CD14-positive monocyte (primary cell): ENCODE data around the gene SRGAP1. TPM values are rescaled to one million over a fixed set of nuclear protein-coding genes. Genes with fewer than 3 reads are reported as not detected.
A peak's percentile ranks its signal among the peaks of the same experiment; 100 is the strongest.

Experiments
- DNase-seq, 3 donors: peaks; one replicate each; pipeline ENCODE4 v3.0.0-alpha.2; 2011 to 2022
- H2AFZ ChIP-seq: 2 replicates; pipeline ENCODE4 v1.6.0; 2012; ENCODE audit warnings: mild to moderate bottlenecking, low read depth, low read length, inconsistent platforms; ENCODE audit not compliant: insufficient read depth, poor library complexity, severe bottlenecking
- H3K27ac ChIP-seq, 2 donors: 1 replicate in 1 of 2; 2 replicates in 1 of 2; pipeline ENCODE4 v1.5.1; 2012 to 2013; ENCODE audit warnings: low read length in 2 of 2, control low read depth in 1 of 2, inconsistent platforms in 1 of 2, low read depth in 1 of 2, mild to moderate bottlenecking in 1 of 2
- H3K27me3 ChIP-seq, 2 donors: one replicate each; pipeline versions ENCODE4 v1.6.0 to v1.6.1; 2011 to 2013; ENCODE audit warnings: low read length in 2 of 2; ENCODE audit not compliant: control insufficient read depth in 2 of 2, insufficient read depth in 2 of 2
- H3K36me3 ChIP-seq, 2 donors: replicated peaks in 1 of 2; 1 replicate in 1 of 2; 2 replicates in 1 of 2; pipeline versions ENCODE4 v1.5.1 to v1.6.1; 2012 to 2013; ENCODE audit warnings: low read length in 2 of 2, control low read depth in 1 of 2, inconsistent platforms in 1 of 2, mild to moderate bottlenecking in 1 of 2; ENCODE audit not compliant: insufficient read depth in 2 of 2, control insufficient read depth in 1 of 2
- H3K4me1 ChIP-seq, 2 donors: 1 replicate in 1 of 2; 2 replicates in 1 of 2; pipeline versions ENCODE4 v1.5.1 to v1.6.1; 2012 to 2013; ENCODE audit warnings: low read length in 2 of 2, control low read depth in 1 of 2, inconsistent platforms in 1 of 2, mild to moderate bottlenecking in 1 of 2, moderate library complexity in 1 of 2; ENCODE audit not compliant: insufficient read depth in 2 of 2, control insufficient read depth in 1 of 2
- H3K4me2 ChIP-seq: replicated peaks from 2 replicates; pipeline ENCODE3; 2012; ENCODE audit warnings: low read length, moderate library complexity, mild to moderate bottlenecking; ENCODE audit not compliant: poor library complexity, severe bottlenecking; ENCODE audit errors: extremely low read depth
- H3K4me3 ChIP-seq, 3 experiments: fragments of 200-600 bp in 1 of 3; sonication (generic) in 1 of 3; replicated peaks in 1 of 3; 1 replicate in 2 of 3; 2 replicates in 1 of 3; pipeline ENCODE4 v1.5.1; 2011 to 2013; ENCODE audit warnings: low read length in 3 of 3, mild to moderate bottlenecking in 3 of 3, control low read depth in 2 of 3, low read depth in 2 of 3, inconsistent platforms in 1 of 3, moderate library complexity in 1 of 3
- H3K79me2 ChIP-seq: 2 replicates; pipeline ENCODE4 v1.6.0; 2012; ENCODE audit warnings: mild to moderate bottlenecking, control low read depth, inconsistent platforms, low read length, moderate library complexity; ENCODE audit not compliant: insufficient read depth
- H3K9ac ChIP-seq: 2 replicates; pipeline ENCODE4 v1.6.0; 2017; ENCODE audit warnings: low read length, mild to moderate bottlenecking; ENCODE audit not compliant: insufficient read depth, poor library complexity, severe bottlenecking
- H3K9me3 ChIP-seq, 2 donors: replicated peaks in 1 of 2; 1 replicate in 1 of 2; 2 replicates in 1 of 2; pipeline versions ENCODE4 v1.5.1 to v1.6.1; 2012 to 2013; ENCODE audit warnings: low read length in 2 of 2, control low read depth in 1 of 2; ENCODE audit not compliant: control insufficient read depth in 1 of 2, insufficient read depth in 1 of 2
- H4K20me1 ChIP-seq: 2 replicates; pipeline ENCODE4 v1.6.0; 2012; ENCODE audit warnings: mild to moderate bottlenecking, low read length, control low read depth, moderate library complexity; ENCODE audit not compliant: insufficient read depth
- H3K27ac Mint-ChIP-seq, 7 donors: one replicate each; pipeline ENCODE4 v1.8.0; 2020; ENCODE audit warnings: mild to moderate bottlenecking in 7 of 7, mixed read lengths in 7 of 7, moderate library complexity in 6 of 7, inconsistent platforms in 2 of 7
- H3K27me3 Mint-ChIP-seq, 3 donors: one replicate each; pipeline ENCODE4 v1.8.0; 2021 to 2022; ENCODE audit warnings: low read depth in 3 of 3, mild to moderate bottlenecking in 3 of 3, mixed read lengths in 3 of 3, moderate library complexity in 3 of 3, inconsistent platforms in 1 of 3
- H3K36me3 Mint-ChIP-seq, 2 donors: one replicate each; pipeline ENCODE4 v1.8.0; 2020; ENCODE audit warnings: mixed read lengths in 2 of 2, inconsistent platforms in 1 of 2, mild to moderate bottlenecking in 1 of 2
- H3K4me1 Mint-ChIP-seq: one replicate; pipeline ENCODE4 v1.8.0; 2020; ENCODE audit warnings: mild to moderate bottlenecking, mixed read lengths
- H3K4me3 Mint-ChIP-seq, 2 donors: one replicate each; pipeline ENCODE4 v1.8.0; 2020; ENCODE audit warnings: mild to moderate bottlenecking in 2 of 2, mixed read lengths in 2 of 2, moderate library complexity in 1 of 2
- H3K9me3 Mint-ChIP-seq, 7 donors: one replicate each; pipeline ENCODE4 v1.8.0; 2020 to 2022; ENCODE audit warnings: mixed read lengths in 7 of 7, mild to moderate bottlenecking in 6 of 7, moderate library complexity in 6 of 7, inconsistent platforms in 2 of 7
- CTCF ChIP-seq: fragments of 200-600 bp; IDR thresholded peaks from one replicate; pipeline ENCODE4 v1.8.0; 2022; ENCODE audit warnings: antibody characterized with exemption, mild to moderate bottlenecking
- WGBS: methylation state at CpG from one replicate; pipeline ENCODE4 v1.1.5; 2013; ENCODE audit warnings: missing lambda C conversion rate; ENCODE audit not compliant: insufficient coverage; 5-methylcytosine and 5-hydroxymethylcytosine counted together
- intact Hi-C, 2 donors: fragments of 100-400 bp; cut with micrococcal nuclease; formaldehyde crosslinking; loops; one replicate each; pipeline versions ENCODE4 v1.15.0 to v1.15.1; 2023
- polyA plus RNA-seq, 3 donors: library from polyadenylated mRNA; depleted of rRNA in 1 of 3; unstranded in 2 of 3; stranded (reverse) in 1 of 3; fragments of 300-500 nt in 2 of 3; fragments of >200 nt in 1 of 3; fragmentation: Illumina TruSeq in 2 of 3; gene quantifications; 1 replicate in 2 of 3; 2 replicates in 1 of 3; pipeline ENCODE4 v1.2.3, GENCODE V29; 2012 to 2021

The SRGAP1 gene
- polyA plus RNA-seq, 3 donors, result 0.05 to 0.52 (median 0.07) TPM

DNA sequence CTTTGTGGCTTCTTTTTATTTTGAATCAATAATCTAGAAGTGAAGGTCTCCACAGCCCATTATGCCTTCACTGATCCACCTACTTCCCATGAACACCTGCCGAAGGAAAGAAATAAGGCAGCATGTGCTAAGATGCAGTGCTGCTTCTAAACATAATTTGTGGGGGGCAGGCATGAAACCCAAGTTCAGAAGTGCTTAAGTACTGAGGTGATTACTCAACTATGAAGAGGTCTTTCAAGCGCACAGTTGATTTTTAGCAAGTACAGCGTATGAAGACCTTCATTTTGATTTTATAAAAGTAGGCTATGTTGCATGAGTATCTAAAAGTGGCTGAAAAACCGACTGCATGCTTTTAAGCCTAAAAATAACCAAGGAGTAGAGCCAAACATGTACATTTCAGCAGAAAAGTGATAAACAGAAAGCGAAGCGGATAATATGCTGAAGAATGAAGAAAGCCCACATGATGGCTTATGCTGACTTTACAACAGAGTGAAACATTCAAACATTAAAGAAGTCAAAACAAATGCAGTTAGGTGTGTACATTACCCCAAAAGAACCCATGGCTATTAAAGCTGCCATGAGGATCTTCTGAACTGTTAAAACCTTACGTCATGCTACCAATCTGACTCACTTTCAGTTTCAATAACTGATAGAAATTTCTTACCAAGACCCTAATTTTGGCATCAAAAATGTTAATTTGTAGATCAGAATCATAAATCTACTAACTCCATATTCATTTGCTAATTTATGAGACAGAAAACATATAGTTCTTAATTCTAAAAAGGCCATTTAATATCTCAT is 348.3 kb downstream of the SRGAP1 start:
- H3K9ac ChIP-seq, result no peak overlapping the region
- Mint-ChIP-seq H3K4me3 (no peak overlapping the region), H3K27me3 (peaks cover 0 to 3% (median 0%) of the 10 kb centered on the region in 3 donors), H3K4me1 (peaks cover 2% of the 10 kb centered on the region), H3K9me3 (no peaks in the 10 kb centered on the region), H3K27ac (peak overlapping the region in 2 of 7 donors; percentile 1 to 47), H3K36me3 (peaks cover 16 to 22% of the 10 kb centered on the region in 2 donors)
- DNase-seq, result no peak
- H3K36me3 ChIP-seq, result peaks cover 3 to 13% of the 10 kb centered on the region in 2 donors
- H3K4me1 ChIP-seq, result no peaks in the 10 kb centered on the region
- H3K4me3 ChIP-seq, result no peak overlapping the region
- H3K9me3 ChIP-seq, result no peaks in the 10 kb centered on the region
- no peak overlapping the region for H3K4me2 ChIP-seq
- H3K27ac ChIP-seq, result no peak overlapping the region
- H2AFZ ChIP-seq, result no peak overlapping the region
- no peaks in the 10 kb centered on the region for H3K27me3 ChIP-seq
- no peaks in the 10 kb centered on the region for H4K20me1 ChIP-seq
- H3K79me2 ChIP-seq, result no peaks in the 10 kb centered on the region
- 93% methylated on average over 3 of the region's 7 CpGs for WGBS
- intact Hi-C loops, result no loop called here
- no peak for TF ChIP-seq CTCF

DNA sequence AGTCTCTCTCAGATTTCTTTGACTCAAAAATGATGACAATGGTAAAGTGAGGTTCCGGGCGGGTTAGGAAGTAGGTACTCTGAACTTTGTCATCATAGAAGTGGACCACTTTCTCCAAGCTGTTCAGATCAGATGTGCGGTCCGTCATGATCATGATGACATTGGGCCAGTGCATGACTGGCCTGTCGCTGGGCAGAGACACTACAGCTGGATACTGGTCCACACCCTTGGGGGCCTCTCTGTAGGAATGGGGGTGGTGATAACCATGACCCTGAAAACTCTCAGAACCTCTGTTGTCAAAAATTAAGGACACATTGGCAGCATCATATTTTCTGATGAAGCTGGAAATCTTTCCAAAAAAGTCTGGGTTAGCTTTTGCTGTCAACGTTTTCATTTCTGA is 349.4 kb downstream of the SRGAP1 start:
- Histone ChIP-seq H3K9ac (no peak overlapping the region), H4K20me1 (no peaks in the 10 kb centered on the region), H3K79me2 (no peaks in the 10 kb centered on the region), H3K4me3 (no peak overlapping the region), H2AFZ (no peak overlapping the region), H3K27me3 (no peaks in the 10 kb centered on the region), H3K9me3 (no peaks in the 10 kb centered on the region), H3K27ac (no peak overlapping the region), H3K4me1 (no peaks in the 10 kb centered on the region), H3K36me3 (peaks cover 3 to 13% of the 10 kb centered on the region in 2 donors), H3K4me2 (no peak overlapping the region)
- no peak for DNase-seq
- Mint-ChIP-seq H3K27ac (peak overlapping the region in 2 of 7 donors; percentile 1 to 49), H3K9me3 (no peaks in the 10 kb centered on the region), H3K36me3 (peaks cover 16 to 22% of the 10 kb centered on the region in 2 donors), H3K27me3 (peaks cover 0 to 3% (median 0%) of the 10 kb centered on the region in 3 donors), H3K4me1 (peaks cover 2% of the 10 kb centered on the region), H3K4me3 (no peak overlapping the region)
- no peak for TF ChIP-seq CTCF
- WGBS, result 98% methylated on average over 6 of the region's 6 CpGs
- intact Hi-C loops, result no loop called here
